ENCODE results near the gene JUP.
A peak's percentile ranks its signal among the peaks of the same experiment; 100 is the strongest.
"Not testable (repeated sequence)": the region's sequence is repeated elsewhere in the genome, so short reads cannot be mapped to it uniquely, and the experiment has no call there.

The JUP gene

GRCh38 chr17:41786227-41787020 lies at the start of gene JUP:
Gene JUP, minus strand, starts transcription at chr17:41786711. Its CDS starts 14,857 bp downstream, at chr17:41771854.
- H3K36me3 Mint-ChIP-seq, result no peaks in the 10 kb centered on the region
- peaks cover 38% of the 10 kb centered on the region for H3K4me1 Mint-ChIP-seq
- peak within 1 kb of the TSS; percentile 64 for H3K4me3 Mint-ChIP-seq
- peak; percentile 96 for ATAC-seq
- peaks cover 28% of the 10 kb centered on the region for H3K27me3 Mint-ChIP-seq
- H3K9me3 Mint-ChIP-seq, result no peaks in the 10 kb centered on the region
- no peak within 1 kb of the TSS for H3K27ac Mint-ChIP-seq

DNA sequence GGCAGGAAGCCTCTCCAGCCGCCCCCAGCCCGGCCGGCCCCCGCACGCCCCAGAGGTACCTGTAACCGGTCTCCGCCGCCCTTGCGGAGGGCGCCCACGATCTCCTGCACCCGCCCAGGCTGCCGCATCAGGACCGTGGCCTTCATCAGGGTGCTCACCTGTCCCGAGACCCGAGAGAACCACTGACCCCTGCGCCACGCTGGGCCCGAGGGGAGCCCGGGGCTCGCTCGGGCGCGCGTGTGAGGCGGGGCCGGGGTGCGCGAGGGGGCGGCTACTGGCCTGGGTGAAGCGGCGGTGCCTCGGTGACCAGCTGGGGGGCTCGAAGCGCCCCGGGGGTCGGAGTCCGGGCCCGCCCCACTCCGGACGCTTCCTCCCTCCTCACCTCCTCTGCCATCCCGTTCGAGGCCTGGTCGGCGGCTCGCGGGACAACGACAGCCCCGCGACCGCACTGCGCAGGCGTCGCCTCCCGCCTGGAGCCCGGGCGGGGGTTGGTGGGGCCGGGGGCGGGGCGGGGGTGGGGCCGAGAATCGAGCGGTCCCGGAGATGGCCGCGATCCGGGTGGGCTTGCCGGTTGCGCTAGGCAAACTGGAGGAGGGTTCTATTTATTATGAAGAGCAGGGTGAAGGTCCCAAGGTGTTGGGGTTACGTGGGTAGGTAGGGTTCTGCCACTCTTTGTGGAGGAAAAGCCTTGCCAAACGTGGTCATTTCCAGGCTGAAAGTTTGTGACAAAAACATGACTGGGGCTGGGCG lies 49.5 kb upstream of the JUP start, which contains the start of gene NT5C3B:
Gene NT5C3B (minus strand): TSS at position 433 of the 750 bp plus-strand sequence. CDS start 39 bp downstream, at position 394.
- Mint-ChIP-seq H3K9me3 (no peaks in the 10 kb centered on the region), H3K27ac (peak within 1 kb of the TSS; percentile 67), H3K36me3 (peaks cover 12% of the 10 kb centered on the region), H3K4me1 (peaks cover 14% of the 10 kb centered on the region), H3K27me3 (no peaks in the 10 kb centered on the region), H3K4me3 (peak within 1 kb of the TSS; percentile 79)
- ATAC-seq, result peak; percentile 87

GRCh38 chr17:41835214-41835799 lies 48.8 kb upstream of the JUP start:
- peaks cover 12% of the 10 kb centered on the region for H3K36me3 Mint-ChIP-seq
- no peaks in the 10 kb centered on the region for H3K9me3 Mint-ChIP-seq
- peaks cover 14% of the 10 kb centered on the region for H3K4me1 Mint-ChIP-seq
- peak overlapping the region; percentile 79 for H3K4me3 Mint-ChIP-seq
- peak overlapping the region; percentile 67 for H3K27ac Mint-ChIP-seq
- peak; percentile 56 for ATAC-seq
- H3K27me3 Mint-ChIP-seq, result no peaks in the 10 kb centered on the region

GRCh38 chr17:41829961-41830360 lies 43.5 kb upstream of the JUP start:
- not testable (repeated sequence) for H3K9me3 Mint-ChIP-seq, ATAC-seq, H3K27ac Mint-ChIP-seq, H3K27me3 Mint-ChIP-seq, H3K4me3 Mint-ChIP-seq, H3K4me1 Mint-ChIP-seq
- peaks cover 29% of the 10 kb centered on the region for H3K36me3 Mint-ChIP-seq

- Mint-ChIP-seq H3K36me3 (peaks cover 17% of the 10 kb centered on the region), H3K27ac (no peak overlapping the region), H3K4me3 (no peak overlapping the region), H3K9me3 (no peaks in the 10 kb centered on the region), H3K4me1 (no peaks in the 10 kb centered on the region), H3K27me3 (peaks cover 6% of the 10 kb centered on the region)
- no peak for ATAC-seq
Observed at GRCh38 chr17:41825175-41825845, 38.8 kb upstream of the JUP start.

DNA sequence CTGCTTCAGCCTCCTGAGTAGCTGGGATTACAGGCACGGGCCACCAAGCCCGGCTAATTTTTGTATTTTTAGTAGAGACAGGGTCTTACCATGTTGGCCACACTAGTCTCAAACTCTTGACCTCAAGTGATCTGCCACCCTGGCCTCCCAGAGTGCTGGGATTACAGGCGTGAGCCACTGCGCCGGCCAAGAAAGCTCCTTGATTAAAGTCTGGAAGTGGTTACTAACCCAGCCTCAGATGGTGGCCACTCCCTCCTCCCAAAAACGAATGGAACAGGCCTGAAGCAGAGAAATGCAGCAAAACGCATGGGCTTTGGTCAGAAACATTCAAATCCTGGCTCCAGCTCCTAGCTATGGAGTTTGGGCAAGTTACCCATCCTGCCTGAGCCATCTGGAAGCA lies 37.6 kb upstream of the JUP start:
- H3K4me3 Mint-ChIP-seq, result no peak overlapping the region
- no peak overlapping the region for H3K27ac Mint-ChIP-seq
- H3K4me1 Mint-ChIP-seq, result no peaks in the 10 kb centered on the region
- no peaks in the 10 kb centered on the region for H3K9me3 Mint-ChIP-seq
- peaks cover 6% of the 10 kb centered on the region for H3K36me3 Mint-ChIP-seq
- ATAC-seq, result no peak
- H3K27me3 Mint-ChIP-seq, result peaks cover 18% of the 10 kb centered on the region

DNA sequence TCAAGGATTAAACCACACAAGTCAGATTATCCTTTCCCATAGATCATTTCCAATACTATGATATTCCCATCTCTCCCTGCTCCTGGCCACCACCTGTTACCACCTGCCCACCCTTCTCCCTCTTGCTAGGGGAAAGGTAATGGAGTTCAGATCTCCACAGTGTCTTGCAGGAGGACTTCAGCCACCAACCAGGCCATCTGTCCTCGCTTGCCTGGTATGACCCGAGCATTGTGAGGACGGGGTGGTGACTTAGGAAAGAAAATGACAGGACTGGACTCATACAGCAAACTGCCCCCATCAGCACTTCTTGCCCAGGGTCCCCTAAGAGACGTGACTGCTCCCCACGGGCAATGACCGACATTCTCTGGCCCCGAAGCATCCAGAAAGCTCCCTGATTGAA lies 37.1 kb upstream of the JUP start:
- Mint-ChIP-seq H3K27me3 (peaks cover 19% of the 10 kb centered on the region), H3K27ac (no peak overlapping the region), H3K4me3 (no peak overlapping the region), H3K9me3 (no peaks in the 10 kb centered on the region), H3K36me3 (peaks cover 1% of the 10 kb centered on the region), H3K4me1 (peaks cover 3% of the 10 kb centered on the region)
- ATAC-seq, result no peak

- Mint-ChIP-seq H3K4me3 (no peak overlapping the region), H3K27ac (no peak overlapping the region), H3K4me1 (peaks cover 8% of the 10 kb centered on the region), H3K27me3 (peaks cover 24% of the 10 kb centered on the region), H3K36me3 (no peaks in the 10 kb centered on the region), H3K9me3 (no peaks in the 10 kb centered on the region)
- ATAC-seq, result no peak
Observed at GRCh38 chr17:41823141-41823524, 36.6 kb upstream of the JUP start.

DNA sequence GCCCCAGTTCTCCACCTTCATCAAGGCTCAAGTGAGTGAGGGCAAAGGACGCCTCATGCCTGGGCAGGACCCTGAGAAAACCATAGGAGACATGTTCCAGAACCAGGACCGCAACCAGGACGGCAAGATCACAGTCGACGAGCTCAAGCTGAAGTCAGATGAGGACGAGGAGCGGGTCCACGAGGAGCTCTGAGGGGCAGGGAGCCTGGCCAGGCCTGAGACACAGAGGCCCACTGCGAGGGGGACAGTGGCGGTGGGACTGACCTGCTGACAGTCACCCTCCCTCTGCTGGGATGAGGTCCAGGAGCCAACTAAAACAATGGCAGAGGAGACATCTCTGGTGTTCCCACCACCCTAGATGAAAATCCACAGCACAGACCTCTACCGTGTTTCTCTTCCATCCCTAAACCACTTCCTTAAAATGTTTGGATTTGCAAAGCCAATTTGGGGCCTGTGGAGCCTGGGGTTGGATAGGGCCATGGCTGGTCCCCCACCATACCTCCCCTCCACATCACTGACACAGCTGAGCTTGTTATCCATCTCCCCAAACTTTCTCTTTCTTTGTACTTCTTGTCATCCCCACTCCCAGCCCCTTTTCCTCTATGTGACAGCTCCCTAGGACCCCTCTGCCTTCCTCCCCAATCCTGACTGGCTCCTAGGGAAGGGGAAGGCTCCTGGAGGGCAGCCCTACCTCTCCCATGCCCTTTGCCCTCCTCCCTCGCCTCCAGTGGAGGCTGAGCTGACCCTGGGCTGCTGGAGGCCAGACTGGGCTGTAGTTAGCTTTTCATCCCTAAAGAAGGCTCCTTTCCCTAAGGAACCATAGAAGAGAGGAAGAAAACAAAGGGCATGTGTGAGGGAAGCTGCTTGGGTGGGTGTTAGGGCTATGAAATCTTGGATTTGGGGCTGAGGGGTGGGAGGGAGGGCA lies 36.0 kb upstream of the JUP start:
- Mint-ChIP-seq H3K4me3 (no peak overlapping the region), H3K9me3 (no peaks in the 10 kb centered on the region), H3K27ac (no peak overlapping the region), H3K4me1 (peaks cover 10% of the 10 kb centered on the region), H3K36me3 (no peaks in the 10 kb centered on the region), H3K27me3 (peaks cover 29% of the 10 kb centered on the region)
- ATAC-seq, result no peak

DNA sequence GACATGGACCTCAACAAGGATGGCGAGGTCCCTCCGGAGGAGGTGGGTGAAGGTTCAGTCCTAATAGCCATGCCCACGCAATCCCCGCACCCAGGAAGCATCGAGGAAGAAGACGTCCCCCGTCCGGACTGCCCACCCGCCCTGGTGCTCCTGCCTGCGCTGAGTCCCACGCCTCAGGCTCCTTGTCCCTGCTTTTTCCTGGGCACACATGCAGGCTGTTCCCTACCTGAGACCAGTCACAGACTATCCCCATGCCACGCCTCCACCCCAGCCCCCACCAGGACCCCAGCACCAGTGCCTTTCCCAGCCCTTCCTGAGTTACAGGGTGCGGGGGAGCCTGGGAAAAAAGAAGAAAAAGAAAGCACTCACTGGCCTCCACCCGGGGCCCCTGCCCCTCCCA lies 35.3 kb upstream of the JUP start:
- ATAC-seq, result no peak
- no peak overlapping the region for H3K4me3 Mint-ChIP-seq
- H3K27me3 Mint-ChIP-seq, result peaks cover 29% of the 10 kb centered on the region
- H3K4me1 Mint-ChIP-seq, result peaks cover 10% of the 10 kb centered on the region
- no peak overlapping the region for H3K27ac Mint-ChIP-seq
- H3K36me3 Mint-ChIP-seq, result no peaks in the 10 kb centered on the region
- H3K9me3 Mint-ChIP-seq, result no peaks in the 10 kb centered on the region

GRCh38 chr17:41818024-41818423 lies 31.5 kb upstream of the JUP start:
- Mint-ChIP-seq H3K36me3 (no peaks in the 10 kb centered on the region), H3K27ac (no peak overlapping the region), H3K4me3 (peak overlapping the region; percentile 14), H3K27me3 (peaks cover 36% of the 10 kb centered on the region), H3K9me3 (no peaks in the 10 kb centered on the region), H3K4me1 (peaks cover 16% of the 10 kb centered on the region)
- ATAC-seq, result no peak

- H3K27ac Mint-ChIP-seq, result no peak overlapping the region
- H3K27me3 Mint-ChIP-seq, result peaks cover 47% of the 10 kb centered on the region
- H3K36me3 Mint-ChIP-seq, result no peaks in the 10 kb centered on the region
- no peak for ATAC-seq
- no peaks in the 10 kb centered on the region for H3K9me3 Mint-ChIP-seq
- H3K4me1 Mint-ChIP-seq, result peaks cover 27% of the 10 kb centered on the region
- no peak overlapping the region for H3K4me3 Mint-ChIP-seq
Observed at GRCh38 chr17:41816637-41817320, 30.3 kb upstream of the JUP start.

- Mint-ChIP-seq H3K27ac (no peak overlapping the region), H3K9me3 (no peaks in the 10 kb centered on the region), H3K4me1 (peaks cover 34% of the 10 kb centered on the region), H3K4me3 (no peak overlapping the region), H3K36me3 (no peaks in the 10 kb centered on the region), H3K27me3 (peaks cover 48% of the 10 kb centered on the region)
- no peak for ATAC-seq
Observed at GRCh38 chr17:41814195-41814594, 27.7 kb upstream of the JUP start.

DNA sequence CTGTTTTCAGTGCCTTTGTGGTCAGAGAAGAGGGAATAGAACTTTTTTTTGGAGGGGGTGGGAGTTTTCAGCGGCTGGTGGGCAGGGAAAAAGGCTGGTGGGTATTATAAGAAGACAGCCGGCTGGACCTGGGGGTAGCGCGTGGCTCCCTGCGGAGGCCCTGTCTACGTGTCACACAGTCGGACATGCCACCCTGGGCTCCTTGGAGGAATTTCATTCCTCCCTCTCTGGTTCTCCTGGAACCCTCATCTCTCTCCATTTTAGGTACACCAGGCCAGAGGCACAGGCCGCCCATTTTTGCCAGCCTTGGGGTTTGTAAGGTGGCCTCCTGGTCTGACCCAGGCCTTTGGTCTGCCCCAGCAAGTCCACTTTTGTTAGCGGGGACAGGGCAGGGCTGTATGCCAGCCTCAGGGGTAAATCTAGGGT lies 27.2 kb upstream of the JUP start:
- ATAC-seq, result no peak
- H3K27ac Mint-ChIP-seq, result no peak overlapping the region
- H3K4me3 Mint-ChIP-seq, result no peak overlapping the region
- H3K4me1 Mint-ChIP-seq, result peaks cover 32% of the 10 kb centered on the region
- peaks cover 50% of the 10 kb centered on the region for H3K27me3 Mint-ChIP-seq
- no peaks in the 10 kb centered on the region for H3K9me3 Mint-ChIP-seq
- H3K36me3 Mint-ChIP-seq, result no peaks in the 10 kb centered on the region

All from stimulated activated memory B cell treated with anti-CD40 and anti-IgM and Interleukin-4, amounts not matched to agents 10 μg/mL and 1 μg/mL and 100 μg/mL, for 72 hours (primary cell).